OCI-LY3 (cell line): ENCODE measurements around the gene TOMM40.

Source experiments
- EZH2phosphoT487 ChIP-seq: fragments of 200-600 bp; shearing (Covaris generic); IDR thresholded peaks from 2 replicates; pipeline ENCODE4 v1.6.1; 2018; ENCODE audit warnings: antibody characterized with exemption, mixed run types, low read depth
- TF ChIP-seq, protein P1 (sequence below): fragments of 200-600, 300-600 bp; sonication (generic); IDR thresholded peaks from 2 replicates; pipeline ENCODE4 v1.5.1; 2014; ENCODE audit warnings: antibody characterized with exemption, low read length, low read depth

GRCh38 chr19:44947041-44947581 is 56.1 kb downstream of the TOMM40 start:
- TF ChIP-seq, protein P1, sequence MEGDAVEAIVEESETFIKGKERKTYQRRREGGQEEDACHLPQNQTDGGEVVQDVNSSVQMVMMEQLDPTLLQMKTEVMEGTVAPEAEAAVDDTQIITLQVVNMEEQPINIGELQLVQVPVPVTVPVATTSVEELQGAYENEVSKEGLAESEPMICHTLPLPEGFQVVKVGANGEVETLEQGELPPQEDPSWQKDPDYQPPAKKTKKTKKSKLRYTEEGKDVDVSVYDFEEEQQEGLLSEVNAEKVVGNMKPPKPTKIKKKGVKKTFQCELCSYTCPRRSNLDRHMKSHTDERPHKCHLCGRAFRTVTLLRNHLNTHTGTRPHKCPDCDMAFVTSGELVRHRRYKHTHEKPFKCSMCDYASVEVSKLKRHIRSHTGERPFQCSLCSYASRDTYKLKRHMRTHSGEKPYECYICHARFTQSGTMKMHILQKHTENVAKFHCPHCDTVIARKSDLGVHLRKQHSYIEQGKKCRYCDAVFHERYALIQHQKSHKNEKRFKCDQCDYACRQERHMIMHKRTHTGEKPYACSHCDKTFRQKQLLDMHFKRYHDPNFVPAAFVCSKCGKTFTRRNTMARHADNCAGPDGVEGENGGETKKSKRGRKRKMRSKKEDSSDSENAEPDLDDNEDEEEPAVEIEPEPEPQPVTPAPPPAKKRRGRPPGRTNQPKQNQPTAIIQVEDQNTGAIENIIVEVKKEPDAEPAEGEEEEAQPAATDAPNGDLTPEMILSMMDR, result no peak
- no peak for TF ChIP-seq EZH2phosphoT487
